RWPE1 (cell line): Measurements from ENCODE around the gene SDHD.
A peak's percentile ranks its signal among the peaks of the same experiment; 100 is the strongest.
"Not testable (repeated sequence)": the region's sequence is repeated elsewhere in the genome, so short reads cannot be mapped to it uniquely, and the experiment has no call there.

ENCODE experiments used
- CTCF ChIA-PET: fragments of 350-600 bp; sonication (Branson Sonifier 250); formaldehyde crosslinking; extraction: SDS; loops from one replicate; lab custom pipeline; 2021; lab: Yijun Ruan, JAX
- POLR2A ChIA-PET: fragments of 400-600 bp; formaldehyde crosslinking; extraction: SDS; loops from one replicate; lab custom pipeline; 2020; ENCODE audit warnings: antibody characterized with exemption; ENCODE audit not compliant: low non-redundant PET; lab: Yijun Ruan, JAX
- DNase-seq: peaks from one replicate; pipeline ENCODE4 v3.0.0; 2012; ENCODE audit warnings: low spot score
- H3K27ac ChIP-seq: fragments of 450-650 bp; 2 replicates; pipeline ENCODE4 v1.5.1; 2017
- CTCF ChIP-seq: fragments of 450-650 bp; conservative IDR thresholded peaks from 2 replicates; pipeline ENCODE4 v1.5.1; 2017; ENCODE audit warnings: low read depth, mild to moderate bottlenecking

Gene SDHD

GRCh38 chr11:112073941-112074811 is 12.5 kb upstream of the SDHD start, which contains the start of the genes NKAPD1 and PIH1D2:
NKAPD1 (plus strand) TSS chr11:112074299; CDS start chr11:112075575, 1,276 bp downstream.
PIH1D2 (minus strand) TSS chr11:112074017; CDS start chr11:112073174, 843 bp downstream.
- POLR2A ChIA-PET: no interaction called here
- peak within 1 kb of the TSS; percentile 93 for H3K27ac ChIP-seq
- DNase-seq: peak; percentile 89
- no peak for TF ChIP-seq CTCF
- CTCF ChIA-PET: interaction anchor here (0.7 kb wide), 1 partner anchor 113 kb away, joined by 3 read pairs; no protein-coding TSS in a partner anchor

- no peak for DNase-seq
- POLR2A ChIA-PET: no interaction called here
- TF ChIP-seq CTCF: no peak
- CTCF ChIA-PET: interaction anchor here (0.6 kb wide), 1 partner anchor 130 kb away, joined by 4 read pairs; no protein-coding TSS in a partner anchor
- no peak overlapping the region for H3K27ac ChIP-seq
Measured at GRCh38 chr11:112082729-112083128, 3.9 kb upstream of the SDHD start.

- no peak for TF ChIP-seq CTCF
- peak; percentile 44 for DNase-seq
- H3K27ac ChIP-seq: peak overlapping the region; percentile 72
- CTCF ChIA-PET: interaction anchor here (0.7 kb wide), 1 partner anchor 14 kb away, joined by 3 read pairs; no protein-coding TSS in a partner anchor
- POLR2A ChIA-PET: interaction anchor here (0.6 kb wide), 1 partner anchor 16 kb away, joined by 4 read pairs; no protein-coding TSS in a partner anchor
Measured at GRCh38 chr11:112085822-112086421, 751 bp upstream of the SDHD start.

GRCh38 chr11:112087212-112087611 is 539 bp downstream of the SDHD start:
- ChIA-PET CTCF (interaction anchor here (0.6 kb wide), 1 partner anchor 135 kb away, joined by 4 read pairs; no protein-coding TSS in a partner anchor), POLR2A (no interaction called here)
- DNase-seq: no peak
- TF ChIP-seq CTCF: no peak
- peak overlapping the region; percentile 72 for H3K27ac ChIP-seq

GRCh38 chr11:112095302-112095701 is 8.6 kb downstream of the SDHD start:
- CTCF ChIA-PET, DNase-seq, H3K27ac ChIP-seq: not testable (repeated sequence)
- POLR2A ChIA-PET: interaction anchor here (0.6 kb wide), 1 partner anchor 1779 kb away, joined by 3 read pairs; no protein-coding TSS in a partner anchor

- TF ChIP-seq CTCF: no peak
- ChIA-PET POLR2A (no interaction called here), CTCF (no interaction called here)
- H3K27ac ChIP-seq: no peak overlapping the region
- DNase-seq: no peak
Measured at GRCh38 chr11:112096194-112096593, 9.5 kb downstream of the SDHD start.
